ENCODE data around the gene AHCYL1.

AHCYL1 gene

GRCh38 chr1:110067893-110068645 is 83.5 kb downstream of the AHCYL1 start:
- TF ChIP-seq CTCF (IDR thresholded peaks at IDR 0.05), result no peak

- TF ChIP-seq CTCF (IDR thresholded peaks at IDR 0.05), result no peak
Measured at GRCh38 chr1:110068646-110069403, 84.3 kb downstream of the AHCYL1 start.

- TF ChIP-seq CTCF (IDR thresholded peaks at IDR 0.05), result no peak
Measured at GRCh38 chr1:110069404-110070281, 85.1 kb downstream of the AHCYL1 start.

GRCh38 chr1:110070282-110070669 is 85.7 kb downstream of the AHCYL1 start:
- TF ChIP-seq CTCF (IDR thresholded peaks at IDR 0.05), result no peak

GRCh38 chr1:110070671-110071242 is 86.2 kb downstream of the AHCYL1 start, which contains the start of gene ALX3:
ALX3 (minus strand) TSS chr1:110070672; CDS start chr1:110070612, 60 bp downstream.
- no peak for TF ChIP-seq CTCF (IDR thresholded peaks at IDR 0.05)

All from LNCAP (cell line).